H54 (cell line): ENCODE results near the gene NEU2.

Experiments used
- DNase-seq: peaks from one replicate; pipeline ENCODE4 v3.0.0; 2011; ENCODE audit warnings: low spot score, mixed read lengths; ENCODE audit not compliant: insufficient read length
- FAIRE-seq: peaks from 3 replicates; lab custom pipeline; 2011; peaks lifted over from hg19 to GRCh38; lab: Jason Lieb, UNC
- POLR2A ChIP-seq: IDR thresholded peaks from 2 replicates; pipeline ENCODE4 v1.6.1; 2011; ENCODE audit warnings: low read depth, mild to moderate bottlenecking, low read length

The NEU2 gene

GRCh38 chr2:233079953-233080835 is 47.7 kb downstream of the NEU2 start:
- no peak for FAIRE-seq
- no peak for TF ChIP-seq POLR2A
- DNase-seq, result no peak

- TF ChIP-seq POLR2A, result no peak
- DNase-seq, result no peak
- no peak for FAIRE-seq
Observed at GRCh38 chr2:233080836-233081229, 48.4 kb downstream of the NEU2 start.

GRCh38 chr2:233081232-233081730 is 48.8 kb downstream of the NEU2 start:
- DNase-seq, result no peak
- no peak for FAIRE-seq
- no peak for TF ChIP-seq POLR2A

GRCh38 chr2:233081731-233082221 is 49.3 kb downstream of the NEU2 start:
- FAIRE-seq, result no peak
- no peak for TF ChIP-seq POLR2A
- DNase-seq, result no peak

GRCh38 chr2:233082222-233082930 is 49.9 kb downstream of the NEU2 start:
- FAIRE-seq (no peak), DNase-seq (no peak)
- TF ChIP-seq POLR2A, result no peak

- FAIRE-seq (no peak), DNase-seq (no peak)
- TF ChIP-seq POLR2A, result no peak
Observed at GRCh38 chr2:233082931-233083755, 50.7 kb downstream of the NEU2 start.

- no peak for TF ChIP-seq POLR2A
- FAIRE-seq (no peak), DNase-seq (no peak)
Observed at GRCh38 chr2:233083782-233084181, 51.3 kb downstream of the NEU2 start.

- TF ChIP-seq POLR2A, result no peak
- no peak for FAIRE-seq
- no peak for DNase-seq
Observed at GRCh38 chr2:233084488-233084887, 52.0 kb downstream of the NEU2 start.
